PC-9 (cell line): Measurements from ENCODE around the gene SLC25A25. TPM values are rescaled to one million over a fixed set of nuclear protein-coding genes. Genes with fewer than 3 reads are reported as not detected.

ENCODE experiments used
- BruUV-seq: library from RNA; stranded (reverse); fragments of 400-500 nt; replicated peaks from 2 replicates; lab custom pipeline; 2021; lab: Mats Ljungman, UMichigan
- CTCF ChIA-PET: fragments of 300-600 bp; sonication (Branson Sonifier 250); formaldehyde crosslinking; loops from one replicate; lab custom pipeline; 2022; ENCODE audit warnings: antibody characterized with exemption; lab: Charles Lee
- POLR2A ChIA-PET: fragments of 300-600 bp; sonication (Branson Sonifier 250); formaldehyde crosslinking; loops from one replicate; lab custom pipeline; 2022; ENCODE audit warnings: antibody characterized with exemption; ENCODE audit not compliant: unreplicated experiment; lab: Charles Lee
- DNase-seq, 2 experiments: peaks; one replicate each; pipeline versions ENCODE4 v3.0.0 to v3.0.0-alpha.2; 2015 to 2022; ENCODE audit warnings: mixed read lengths in 1 of 2
- H2AFZ ChIP-seq: fragments of 200-600 bp; sonication (generic); 2 replicates; pipeline ENCODE4 v1.8.1; 2017; ENCODE audit warnings: antibody characterized with exemption
- H3F3A ChIP-seq: fragments of 200-600 bp; sonication (generic); 2 replicates; pipeline ENCODE4 v1.8.1; 2017; ENCODE audit warnings: antibody characterized with exemption, mild to moderate bottlenecking, low read depth; ENCODE audit not compliant: insufficient read depth
- H3K27ac ChIP-seq: fragments of 200-600 bp; sonication (generic); 2 replicates; pipeline ENCODE4 v1.6.1; 2016; ENCODE audit warnings: mixed run types
- H3K27me3 ChIP-seq: fragments of 200-600 bp; sonication (generic); 2 replicates; pipeline ENCODE4 v1.6.1; 2016; ENCODE audit warnings: low read depth, mixed run types; ENCODE audit not compliant: insufficient read depth
- H3K36me3 ChIP-seq: fragments of 200-600 bp; sonication (generic); 2 replicates; pipeline ENCODE4 v1.6.1; 2016; ENCODE audit warnings: low read depth, mixed run types
- H3K4me1 ChIP-seq: fragments of 200-600 bp; sonication (generic); replicated peaks from 2 replicates; pipeline ENCODE4 v1.6.1; 2016; ENCODE audit warnings: mixed run types; ENCODE audit not compliant: insufficient read depth
- H3K4me2 ChIP-seq: fragments of 200-600 bp; sonication (generic); 2 replicates; pipeline ENCODE4 v1.6.1; 2017; ENCODE audit warnings: mixed run types
- H3K4me3 ChIP-seq: fragments of 200-600 bp; sonication (generic); 2 replicates; pipeline ENCODE4 v1.6.1; 2016; ENCODE audit warnings: mixed run types
- H3K79me2 ChIP-seq: fragments of 200-600 bp; sonication (generic); 2 replicates; pipeline ENCODE4 v1.6.1; 2017; ENCODE audit warnings: low read depth, mixed run types
- H3K9me2 ChIP-seq: fragments of 200-600 bp; sonication (generic); 2 replicates; pipeline ENCODE4 v1.8.1; 2017; ENCODE audit warnings: mild to moderate bottlenecking; ENCODE audit not compliant: insufficient read depth
- H3K9me3 ChIP-seq: fragments of 200-600 bp; sonication (generic); 2 replicates; pipeline ENCODE4 v1.8.1; 2016; ENCODE audit warnings: low read depth; ENCODE audit not compliant: insufficient read depth
- H4K20me1 ChIP-seq: fragments of 200-600 bp; sonication (generic); 2 replicates; pipeline ENCODE4 v1.8.1; 2017; ENCODE audit not compliant: insufficient read depth
- CTCF ChIP-seq: fragments of 200-600 bp; sonication (generic); conservative IDR thresholded peaks from 2 replicates; pipeline ENCODE4 v1.6.1; 2017; ENCODE audit warnings: mixed run types, antibody characterized with exemption, mild to moderate bottlenecking, moderate library complexity
- EZH2 ChIP-seq: fragments of 200-600 bp; sonication (generic); IDR thresholded peaks from 2 replicates; pipeline ENCODE4 v1.8.0; 2017; ENCODE audit warnings: antibody characterized with exemption, low read depth
- intact Hi-C: fragments of 100-400 bp; cut with micrococcal nuclease; formaldehyde crosslinking; loops from one replicate; pipeline ENCODE4 v1.10.0; 2022; ENCODE audit not compliant: unreplicated experiment
- total RNA-seq: library from RNA; stranded (reverse); gene quantifications from 2 replicates; pipeline ENCODE4 v1.2.3, GENCODE V29; 2021

The SLC25A25 gene
- total RNA-seq, 1 experiment from 2014 or later = 11.7 TPM

- no TSS peak for BruUV-seq
- peak within 1 kb of the TSS; percentile 99 for H3K27ac ChIP-seq
- DNase-seq = peak; percentile 93 to 96
- no peaks in the 10 kb centered on the region for H3K9me2 ChIP-seq
- H3K9me3 ChIP-seq = no peaks in the 10 kb centered on the region
- peak within 1 kb of the TSS; percentile 97 for H3K4me3 ChIP-seq
- H3K4me2 ChIP-seq = peak within 1 kb of the TSS; percentile 100
- no peak within 1 kb of the TSS for H2AFZ ChIP-seq
- intact Hi-C loops = loop anchor here (1.0 to 5.0 kb wide), 3 partner anchors 12 to 43 kb away; partner anchors contain the start of gene CIZ1
- no peak; the same call in 1 of the 2 replicates for TF ChIP-seq CTCF
- ChIA-PET CTCF (no interaction called here), POLR2A (interaction anchor here (0.6 to 0.8 kb wide), 2 partner anchors 10 to 41 kb away, joined by 5 to 10 read pairs; no protein-coding TSS in a partner anchor)
- peaks cover 81% of the 10 kb centered on the region for H3F3A ChIP-seq
- H3K79me2 ChIP-seq = peaks cover 44% of the 10 kb centered on the region
- H3K27me3 ChIP-seq = no peaks in the 10 kb centered on the region
- H3K4me1 ChIP-seq = peaks cover 60% of the 10 kb centered on the region
- peaks cover 24% of the 10 kb centered on the region for H4K20me1 ChIP-seq
- peaks cover 7% of the 10 kb centered on the region; the same call in 1 of the 2 replicates for H3K36me3 ChIP-seq
Measured at GRCh38 chr9:128149001-128149701, 81.1 kb downstream of the SLC25A25 start, which contains the start of gene LCN2. Gene LCN2, plus strand, starts transcription at chr9:128149453. Its CDS starts 73 bp downstream, at chr9:128149526.

- Histone ChIP-seq H3K36me3 (peaks cover 7% of the 10 kb centered on the region; the same call in 1 of the 2 replicates), H4K20me1 (peaks cover 24% of the 10 kb centered on the region), H3K27me3 (no peaks in the 10 kb centered on the region), H3K27ac (peak overlapping the region; percentile 99), H3K4me2 (peak overlapping the region; percentile 100), H3K9me2 (no peaks in the 10 kb centered on the region), H2AFZ (no peak overlapping the region), H3K9me3 (no peaks in the 10 kb centered on the region), H3K4me1 (peaks cover 51% of the 10 kb centered on the region), H3K79me2 (peaks cover 44% of the 10 kb centered on the region), H3F3A (peaks cover 84% of the 10 kb centered on the region), H3K4me3 (peak overlapping the region; percentile 97)
- intact Hi-C loops = loop anchor here (1.0 to 5.0 kb wide), 5 partner anchors 9 to 42 kb away; partner anchors contain the start of gene CIZ1
- no peak for DNase-seq
- TF ChIP-seq CTCF (no peak), EZH2 (no peak)
- POLR2A ChIA-PET = interaction anchor here (0.7 to 1.1 kb wide), 3 partner anchors 10 to 726 kb away, joined by 7 to 14 read pairs (median 11); partner anchors contain the start of gene BBLN
- CTCF ChIA-PET = interaction anchor here (0.5 to 0.7 kb wide), 2 partner anchors 13 to 61 kb away, joined by 3 to 6 read pairs; no protein-coding TSS in a partner anchor
- BruUV-seq = TSS peak; percentile 84
Measured at GRCh38 chr9:128149951-128150593, 82.0 kb downstream of the SLC25A25 start.
